Neuronal stem cell (in vitro differentiated cells): Measurements from ENCODE around the gene STPG1.

Experiments
- DNase-seq: peaks from one replicate; pipeline ENCODE4 v3.0.0-alpha.2; 2013; ENCODE audit warnings: low spot score
- H2AFZ ChIP-seq: one replicate; pipeline ENCODE4 v1.6.1; 2013; ENCODE audit warnings: mild to moderate bottlenecking, low read length, inconsistent platforms
- H2AK5ac ChIP-seq: 2 replicates; pipeline ENCODE4 v1.6.1; 2013; ENCODE audit warnings: low read depth, mild to moderate bottlenecking, inconsistent platforms, low read length, moderate library complexity, mixed read lengths
- H2BK120ac ChIP-seq: 2 replicates; pipeline ENCODE4 v1.6.1; 2013; ENCODE audit warnings: low read depth, mild to moderate bottlenecking, inconsistent platforms, low read length, moderate library complexity, mixed read lengths
- H2BK12ac ChIP-seq: one replicate; pipeline ENCODE4 v1.6.1; 2013; ENCODE audit warnings: low read length, inconsistent platforms
- H2BK15ac ChIP-seq: 2 replicates; pipeline ENCODE4 v1.6.1; 2013; ENCODE audit warnings: mild to moderate bottlenecking, low read length, inconsistent platforms, mixed read lengths
- H2BK5ac ChIP-seq: one replicate; pipeline ENCODE4 v1.6.1; 2013; ENCODE audit warnings: inconsistent platforms, mild to moderate bottlenecking, low read length, moderate library complexity
- H3K14ac ChIP-seq: one replicate; pipeline ENCODE4 v1.6.1; 2013; ENCODE audit warnings: low read length, inconsistent platforms
- H3K18ac ChIP-seq: 2 replicates; pipeline ENCODE4 v1.6.1; 2013; ENCODE audit warnings: low read length, inconsistent platforms
- H3K23ac ChIP-seq: 2 replicates; pipeline ENCODE4 v1.6.1; 2013; ENCODE audit warnings: low read depth, mild to moderate bottlenecking, mixed read lengths, low read length, inconsistent platforms; ENCODE audit not compliant: poor library complexity
- H3K27ac ChIP-seq: replicated peaks from 3 replicates; pipeline ENCODE4 v1.5.1; 2013; ENCODE audit warnings: low read length, inconsistent platforms
- H3K27me3 ChIP-seq, 3 experiments: 2 replicates each; pipeline ENCODE4 v1.6.1; 2013; ENCODE audit warnings: low read length in 3 of 3, mild to moderate bottlenecking in 2 of 3, inconsistent platforms in 1 of 3, low read depth in 1 of 3, mixed read lengths in 1 of 3, moderate library complexity in 1 of 3; ENCODE audit not compliant: control insufficient read depth in 3 of 3, insufficient read depth in 3 of 3
- H3K36me3 ChIP-seq, 2 donors: replicated peaks in 1 of 2; 2 replicates each; pipeline ENCODE4 v1.6.1; 2013; ENCODE audit warnings: low read length in 2 of 2; ENCODE audit not compliant: control insufficient read depth in 2 of 2, insufficient read depth in 2 of 2
- H3K4ac ChIP-seq: 2 replicates; pipeline ENCODE4 v1.6.1; 2013; ENCODE audit warnings: inconsistent platforms, mild to moderate bottlenecking, low read length, moderate library complexity
- H3K4me1 ChIP-seq, 2 donors: 1 replicate in 1 of 2; 2 replicates in 1 of 2; pipeline ENCODE4 v1.6.1; 2013; ENCODE audit warnings: low read length in 2 of 2, low read depth in 1 of 2; ENCODE audit not compliant: control insufficient read depth in 2 of 2, insufficient read depth in 1 of 2
- H3K4me2 ChIP-seq: one replicate; pipeline ENCODE4 v1.6.1; 2013; ENCODE audit warnings: mild to moderate bottlenecking, low read length, inconsistent platforms; ENCODE audit not compliant: insufficient read depth, poor library complexity, severe bottlenecking
- H3K4me3 ChIP-seq, 2 donors: 2 replicates each; pipeline ENCODE4 v1.5.1; 2013; ENCODE audit warnings: low read length in 2 of 2, mild to moderate bottlenecking in 2 of 2, inconsistent platforms in 1 of 2, moderate library complexity in 1 of 2
- H3K79me1 ChIP-seq: one replicate; pipeline ENCODE4 v1.6.1; 2013; ENCODE audit warnings: low read depth, mild to moderate bottlenecking, inconsistent platforms, low read length, moderate library complexity
- H3K9ac ChIP-seq: one replicate; pipeline ENCODE4 v1.6.1; 2013; ENCODE audit warnings: mild to moderate bottlenecking, low read depth, low read length, inconsistent platforms; ENCODE audit not compliant: poor library complexity
- H3K9me3 ChIP-seq, 2 donors: replicated peaks in 1 of 2; 2 replicates each; pipeline versions ENCODE3 to v1.6.1; 2013; ENCODE audit warnings: low read length in 2 of 2, mild to moderate bottlenecking in 2 of 2, inconsistent platforms in 1 of 2, low read depth in 1 of 2, mixed read lengths in 1 of 2, moderate library complexity in 1 of 2; ENCODE audit not compliant: control insufficient read depth in 2 of 2, insufficient read depth in 1 of 2
- H4K8ac ChIP-seq: one replicate; pipeline ENCODE4 v1.6.1; 2013; ENCODE audit warnings: low read depth, mild to moderate bottlenecking, inconsistent platforms, low read length, moderate library complexity
- H4K91ac ChIP-seq: one replicate; pipeline ENCODE4 v1.6.1; 2013; ENCODE audit warnings: low read length, low read depth, mild to moderate bottlenecking, inconsistent platforms; ENCODE audit not compliant: poor library complexity
- WGBS, 2 donors: extraction: QIAGEN DNeasy Blood & Tissue Kit; methylation state at CpG; one replicate each; pipeline ENCODE4 v1.1.7; 2013; ENCODE audit warnings: missing lambda C conversion rate in 2 of 2, mixed read lengths in 1 of 2; ENCODE audit not compliant: insufficient read length in 2 of 2, insufficient replicate concordance in 1 of 2; ENCODE audit errors: extremely low coverage in 2 of 2; 5-methylcytosine and 5-hydroxymethylcytosine counted together

STPG1 gene

DNA sequence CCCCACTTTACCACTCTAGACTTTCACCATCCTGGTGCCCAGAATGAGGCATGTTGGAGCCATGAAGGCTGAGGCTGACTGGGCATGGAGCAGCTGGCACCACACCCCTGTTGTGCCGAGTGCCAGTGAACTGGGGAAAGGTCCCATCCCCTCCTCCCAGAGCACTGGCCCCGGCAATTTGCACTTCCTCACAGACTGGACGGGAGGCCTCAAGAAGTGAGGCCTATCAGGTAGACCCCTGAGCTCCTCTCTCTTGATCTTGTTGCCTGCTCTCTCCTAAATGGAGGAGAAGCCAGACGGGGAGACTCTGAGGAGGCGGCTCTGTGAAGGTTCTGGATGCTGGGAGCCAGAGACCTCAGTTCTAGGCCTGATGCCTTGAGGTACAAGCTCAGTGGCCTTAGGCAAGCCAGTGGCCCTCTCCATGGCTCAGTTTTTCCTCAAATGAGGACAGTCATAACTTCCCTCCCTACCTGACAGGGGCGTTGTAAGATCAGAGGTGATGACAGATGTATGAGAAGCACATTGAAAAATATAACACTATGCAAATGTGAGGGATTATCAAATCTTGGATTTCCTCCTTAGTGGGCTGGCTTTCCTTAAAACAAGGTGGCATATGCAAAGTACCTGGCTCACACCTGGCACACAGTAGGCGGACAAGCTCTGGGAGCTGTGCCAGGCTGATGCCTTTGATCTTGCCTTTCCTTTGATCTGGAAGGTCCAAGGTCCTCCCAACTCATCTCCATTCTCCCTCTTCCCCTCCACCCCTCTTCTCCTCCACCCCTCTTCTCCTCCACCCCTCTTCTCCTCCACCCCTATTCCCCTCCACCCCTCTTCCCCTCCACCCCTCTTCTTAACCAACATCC, 87.8 kb downstream of the STPG1 start:
- Histone ChIP-seq H3K4ac (no peak overlapping the region), H3K79me1 (no peaks in the 10 kb centered on the region), H3K18ac (no peak overlapping the region), H2BK120ac (no peak overlapping the region), H2BK12ac (no peak overlapping the region), H2AK5ac (no peak overlapping the region), H4K8ac (no peak overlapping the region), H4K91ac (no peak overlapping the region), H2BK15ac (no peak overlapping the region), H3K27ac (no peak overlapping the region), H3K4me3 (no peak overlapping the region), H3K36me3 (no peaks in the 10 kb centered on the region), H3K4me1 (peaks cover 0 to 3% of the 10 kb centered on the region in 2 donors), H2BK5ac (no peak overlapping the region), H3K14ac (no peak overlapping the region), H3K9ac (no peak overlapping the region), H2AFZ (no peak overlapping the region), H3K9me3 (no peaks in the 10 kb centered on the region), H3K4me2 (no peak overlapping the region), H3K27me3 (peaks cover 0 to 67% (median 25%) of the 10 kb centered on the region in 3 experiments), H3K23ac (no peak overlapping the region)
- no CpG with 5 or more reads among the region's 7 CpGs for WGBS, 2 donors
- no peak for DNase-seq

DNA sequence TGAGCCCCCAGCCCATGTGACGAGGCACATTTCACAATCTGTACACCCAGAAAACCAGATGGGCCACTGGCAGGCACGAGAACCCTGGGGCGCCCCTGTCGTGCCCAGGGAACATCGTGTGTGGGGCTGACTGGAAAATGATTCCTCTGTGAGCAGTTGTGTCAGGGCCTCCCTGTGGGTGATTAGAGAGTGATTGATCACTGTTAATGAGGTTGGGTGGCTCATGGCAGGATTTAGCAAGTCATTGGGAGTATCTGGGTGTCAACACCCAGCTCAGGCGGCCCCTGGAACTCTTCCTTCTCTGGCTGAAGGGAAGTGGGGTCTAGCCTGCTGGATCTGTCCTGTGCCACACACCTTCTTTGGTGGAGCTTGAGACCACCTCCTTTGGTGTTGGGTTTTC, 88.7 kb downstream of the STPG1 start:
- Histone ChIP-seq H2AFZ (no peak overlapping the region), H3K4me1 (peaks cover 0 to 3% of the 10 kb centered on the region in 2 donors), H2BK5ac (no peak overlapping the region), H4K91ac (no peak overlapping the region), H3K9me3 (no peaks in the 10 kb centered on the region), H2BK12ac (no peak overlapping the region), H3K27me3 (peaks cover 2 to 73% (median 34%) of the 10 kb centered on the region in 3 experiments), H2AK5ac (no peak overlapping the region), H3K18ac (no peak overlapping the region), H3K4ac (no peak overlapping the region), H3K14ac (no peak overlapping the region), H3K4me2 (no peak overlapping the region), H3K27ac (no peak overlapping the region), H3K23ac (no peak overlapping the region), H3K9ac (no peak overlapping the region), H3K36me3 (no peaks in the 10 kb centered on the region), H2BK15ac (no peak overlapping the region), H2BK120ac (no peak overlapping the region), H4K8ac (no peak overlapping the region), H3K79me1 (no peaks in the 10 kb centered on the region), H3K4me3 (no peak overlapping the region)
- DNase-seq, result no peak
- no CpG with 5 or more reads among the region's 6 CpGs for WGBS, 2 donors

DNA sequence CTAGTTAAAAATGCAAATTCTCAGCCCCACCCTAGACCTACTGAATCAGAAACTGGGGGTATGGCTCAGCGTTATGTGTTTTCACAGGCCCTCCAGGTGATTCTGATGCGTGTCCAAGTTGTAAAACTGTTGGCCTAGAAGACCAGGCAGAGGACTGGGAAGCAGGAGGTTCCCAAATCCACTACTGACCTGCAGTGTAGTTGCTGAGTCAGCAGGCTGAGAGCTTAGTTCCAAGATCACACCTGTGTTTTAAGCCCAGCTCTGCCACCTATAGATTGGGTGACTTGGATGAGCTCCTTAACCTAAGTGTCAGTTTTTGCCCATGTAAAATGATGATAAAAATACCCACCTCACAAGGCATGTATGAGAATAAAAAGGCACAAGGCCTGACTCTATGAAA, 90.3 kb downstream of the STPG1 start:
- H2BK12ac ChIP-seq, result no peak overlapping the region
- H3K4ac ChIP-seq, result no peak overlapping the region
- H3K23ac ChIP-seq, result no peak overlapping the region
- H2AFZ ChIP-seq, result no peak overlapping the region
- no peak overlapping the region for H3K27ac ChIP-seq
- no peak overlapping the region for H4K91ac ChIP-seq
- no peak overlapping the region for H3K4me2 ChIP-seq
- no peak overlapping the region for H3K9ac ChIP-seq
- no peak overlapping the region for H4K8ac ChIP-seq
- DNase-seq, result no peak
- no CpG with 5 or more reads among the region's 2 CpGs for WGBS, 2 donors
- no peak overlapping the region for H2AK5ac ChIP-seq
- no peak overlapping the region for H2BK5ac ChIP-seq
- H3K79me1 ChIP-seq, result no peaks in the 10 kb centered on the region
- H3K4me1 ChIP-seq, result peaks cover 0 to 8% of the 10 kb centered on the region in 2 donors
- H3K36me3 ChIP-seq, result no peaks in the 10 kb centered on the region
- H3K14ac ChIP-seq, result no peak overlapping the region
- H2BK15ac ChIP-seq, result no peak overlapping the region
- H3K27me3 ChIP-seq, result peaks cover 2 to 82% (median 42%) of the 10 kb centered on the region in 3 experiments
- no peak overlapping the region for H2BK120ac ChIP-seq
- no peak overlapping the region for H3K18ac ChIP-seq
- H3K9me3 ChIP-seq, result no peaks in the 10 kb centered on the region
- no peak overlapping the region for H3K4me3 ChIP-seq

DNA sequence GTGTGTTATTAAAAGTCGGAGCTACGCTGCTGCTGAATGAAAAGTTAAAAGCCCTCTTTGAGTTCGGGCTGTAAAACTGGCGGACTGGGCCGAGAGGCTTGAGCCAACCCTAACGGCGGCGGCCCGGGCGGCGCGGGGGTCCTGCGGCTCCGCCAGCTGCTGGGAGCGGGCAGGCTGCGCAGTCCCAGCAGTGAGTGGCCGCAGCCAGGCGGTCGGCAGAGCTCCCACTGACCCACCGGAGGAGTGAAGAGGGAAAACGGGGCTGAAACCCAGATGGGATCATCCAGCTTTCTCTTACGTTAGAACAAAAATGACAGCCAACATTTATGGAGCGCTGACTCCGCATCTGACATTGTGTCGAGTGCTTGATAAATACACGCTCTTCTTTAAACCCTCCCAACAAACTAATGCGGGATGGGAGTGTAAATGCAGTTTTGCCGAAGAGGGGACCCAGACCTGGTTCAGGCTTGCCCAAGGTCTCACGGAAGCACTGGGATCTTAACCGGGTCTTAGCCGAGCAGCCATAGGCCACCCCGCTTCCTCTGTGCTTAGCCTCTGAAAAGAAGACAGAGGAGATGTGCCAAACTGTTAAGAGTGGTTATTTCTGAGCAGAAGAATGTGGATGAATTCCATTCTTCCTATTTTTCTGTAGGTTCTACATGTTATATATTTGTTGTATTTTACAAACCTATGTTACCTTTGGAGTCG, 91.0 kb downstream of the STPG1 start:
- H2AK5ac ChIP-seq, result no peak overlapping the region
- peaks cover 0 to 8% of the 10 kb centered on the region in 2 donors for H3K4me1 ChIP-seq
- WGBS, 2 donors, result no CpG with 5 or more reads among the region's 33 CpGs
- H4K8ac ChIP-seq, result no peak overlapping the region
- H2BK15ac ChIP-seq, result peak overlapping the region; percentile 19
- peak overlapping the region in 1 of 2 donors; percentile 75 for H3K4me3 ChIP-seq
- H3K18ac ChIP-seq, result no peak overlapping the region
- no peak overlapping the region for H3K14ac ChIP-seq
- H3K23ac ChIP-seq, result no peak overlapping the region
- H3K27ac ChIP-seq, result no peak overlapping the region
- no peak overlapping the region for H3K4ac ChIP-seq
- H3K79me1 ChIP-seq, result no peaks in the 10 kb centered on the region
- no peak overlapping the region for H4K91ac ChIP-seq
- H2BK12ac ChIP-seq, result no peak overlapping the region
- H3K4me2 ChIP-seq, result peak overlapping the region; percentile 87
- H3K27me3 ChIP-seq, result peaks cover 2 to 85% (median 42%) of the 10 kb centered on the region in 3 experiments
- peak; percentile 52 for DNase-seq
- H3K9ac ChIP-seq, result no peak overlapping the region
- H3K36me3 ChIP-seq, result no peaks in the 10 kb centered on the region
- no peak overlapping the region for H2BK120ac ChIP-seq
- no peak overlapping the region for H2BK5ac ChIP-seq
- H2AFZ ChIP-seq, result peak overlapping the region; percentile 79
- H3K9me3 ChIP-seq, result no peaks in the 10 kb centered on the region
